ENCODE results near the gene RBMS3. TPM values are rescaled to one million over a fixed set of nuclear protein-coding genes. Genes with fewer than 3 reads are reported as not detected.
"Not testable (repeated sequence)": the region's sequence is repeated elsewhere in the genome, so short reads cannot be mapped to it uniquely, and the experiment has no call there.

Gene RBMS3
- total RNA-seq, 1 donor from 2014 or later, result 49.0 TPM

GRCh38 chr3:29494305-29495036, 213.6 kb downstream of the RBMS3 start:
- DNase-seq (ENCODE audit: low spot score), result no peak
- intact Hi-C loops (cut with DNase I), result no loop called here

DNA sequence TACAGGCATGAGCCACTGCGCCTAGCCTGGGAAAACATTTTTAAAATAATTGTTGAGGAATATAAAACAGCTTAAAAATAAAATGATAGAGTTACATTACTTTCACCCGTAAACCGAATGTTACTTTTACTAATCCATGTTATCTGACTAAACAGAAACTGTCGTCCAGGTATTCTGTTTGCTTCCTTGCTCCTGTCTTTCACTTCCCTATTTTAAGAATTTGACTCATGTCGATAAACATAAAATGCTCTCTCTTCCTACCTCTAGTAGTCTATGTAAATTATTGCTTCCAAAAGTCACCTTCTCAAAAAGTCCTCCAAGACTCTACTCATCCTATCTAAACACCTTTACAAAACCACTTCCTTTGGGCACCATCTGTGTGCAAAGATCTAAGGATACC, 216.4 kb downstream of the RBMS3 start:
- no peak for DNase-seq (ENCODE audit: low spot score)
- intact Hi-C loops (cut with DNase I), result no loop called here

DNA sequence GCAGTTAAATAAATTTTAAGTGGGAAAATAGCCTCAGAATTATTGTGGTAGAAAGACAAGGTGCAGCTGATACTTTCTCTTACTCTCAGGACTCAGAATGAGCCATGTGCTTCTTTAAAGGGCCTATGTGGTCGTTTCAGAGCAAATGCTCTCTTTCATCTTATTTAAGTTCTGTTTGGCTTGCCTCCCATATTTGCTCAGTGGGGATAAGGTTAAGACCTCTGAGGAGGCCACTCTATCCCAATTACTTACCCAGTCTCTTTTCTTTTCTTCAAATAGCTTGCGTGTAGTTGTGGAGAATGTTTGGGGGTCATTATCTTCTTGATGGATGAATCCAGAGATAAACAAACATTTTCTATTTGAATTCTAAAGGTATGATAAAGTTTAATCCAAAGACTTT, 221.9 kb downstream of the RBMS3 start:
- intact Hi-C loops (cut with DNase I), result loop anchor here (5.0 kb wide), 1 partner anchor 50 kb away; no protein-coding TSS in a partner anchor
- DNase-seq (ENCODE audit: low spot score), result no peak

DNA sequence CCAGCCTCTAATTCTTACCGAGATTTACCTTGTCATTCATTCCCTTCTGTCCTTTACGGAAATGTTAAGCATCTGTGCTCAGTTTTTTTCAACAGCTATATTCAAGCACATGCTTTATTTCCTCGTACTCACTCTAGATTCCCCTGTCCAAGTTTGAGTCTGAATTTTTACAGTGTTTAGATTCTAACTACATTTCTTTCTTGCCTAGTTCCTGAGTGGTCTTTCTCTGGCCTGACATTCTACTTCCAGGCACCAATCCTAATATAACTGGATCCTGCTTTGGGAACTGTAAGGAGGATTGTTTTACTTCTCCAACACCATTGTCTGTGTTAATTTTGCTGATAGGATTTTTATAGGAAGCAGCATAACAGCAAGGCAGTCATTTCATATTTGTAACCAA, 222.4 kb downstream of the RBMS3 start:
- no peak for DNase-seq (ENCODE audit: low spot score)
- intact Hi-C loops (cut with DNase I), result loop anchor here (5.0 kb wide), 1 partner anchor 51 kb away; no protein-coding TSS in a partner anchor

GRCh38 chr3:29503958-29504357, 223.1 kb downstream of the RBMS3 start:
- no peak for DNase-seq (ENCODE audit: low spot score)
- intact Hi-C loops (cut with DNase I), result loop anchor here (5.0 kb wide), 1 partner anchor 52 kb away; no protein-coding TSS in a partner anchor

DNA sequence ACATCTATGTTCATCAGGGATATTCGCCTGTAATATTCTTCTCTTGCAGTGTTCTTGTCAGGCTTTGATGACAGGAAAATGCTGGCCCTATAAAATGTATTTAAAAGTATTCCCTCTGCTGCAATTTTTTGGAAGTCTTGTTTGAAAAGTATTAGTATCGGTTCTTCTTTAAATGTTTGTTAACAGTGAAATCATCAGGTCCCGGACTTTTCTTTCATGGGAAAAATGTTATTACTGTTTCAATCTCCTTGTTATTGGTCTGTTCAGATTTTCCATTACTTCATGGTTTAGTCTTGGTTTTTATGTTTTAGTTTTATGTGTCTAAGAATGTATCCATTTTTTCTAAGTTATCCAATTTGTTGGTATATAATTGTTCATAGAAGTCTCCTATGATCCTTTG, 225.6 kb downstream of the RBMS3 start:
- DNase-seq (ENCODE audit: low spot score), result no peak
- intact Hi-C loops (cut with DNase I), result no loop called here

- intact Hi-C loops (cut with DNase I), result no loop called here
Observed at GRCh38 chr3:29511701-29512100, 230.8 kb downstream of the RBMS3 start.

DNA sequence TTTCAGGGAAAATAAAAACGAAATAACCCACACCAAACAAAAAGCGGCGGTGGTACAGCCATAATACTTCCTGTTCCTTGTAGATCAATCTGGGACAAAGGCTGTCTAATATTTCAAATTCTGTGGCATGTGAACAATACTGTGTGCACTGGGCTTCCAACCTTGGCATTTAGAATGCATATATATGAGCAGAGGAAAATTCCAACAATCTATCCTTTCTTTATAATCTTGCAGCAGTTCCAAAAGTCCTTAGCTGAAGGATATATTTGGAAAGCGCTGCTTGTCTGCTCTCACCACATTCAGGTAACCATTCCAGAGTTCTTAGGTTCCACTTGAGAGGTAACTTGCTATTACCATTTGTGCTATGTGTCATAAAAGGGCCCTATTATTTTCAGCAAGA, 231.8 kb downstream of the RBMS3 start:
- no peak for DNase-seq (ENCODE audit: low spot score)
- intact Hi-C loops (cut with DNase I), result no loop called here

More at GRCh38 chr3:29511701-29512100, 230.8 kb downstream of the RBMS3 start:
- no peak for DNase-seq (ENCODE audit: low spot score)

DNA sequence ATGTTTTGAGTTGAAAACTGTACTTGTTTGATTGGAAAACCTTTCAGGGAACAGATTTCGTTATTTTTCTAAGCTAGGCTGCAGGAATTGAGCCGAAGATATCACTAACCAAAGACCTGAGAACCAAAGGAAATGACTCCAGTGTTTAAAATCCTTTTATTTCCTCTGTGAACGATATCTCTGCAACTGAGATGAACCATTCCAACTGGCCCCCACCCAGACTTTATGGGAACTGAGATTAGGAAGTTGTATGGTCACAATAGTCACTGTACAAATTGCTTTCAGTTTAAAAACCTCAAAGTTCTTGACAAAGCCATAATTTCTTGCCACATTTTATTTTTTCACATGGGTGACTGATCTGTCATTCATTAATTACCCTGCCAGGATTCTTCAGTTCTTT, 232.4 kb downstream of the RBMS3 start:
- DNase-seq (ENCODE audit: low spot score), result no peak
- intact Hi-C loops (cut with DNase I), result no loop called here

- intact Hi-C loops (cut with DNase I), result no loop called here
Observed at GRCh38 chr3:29514170-29514569, 233.3 kb downstream of the RBMS3 start.

DNA sequence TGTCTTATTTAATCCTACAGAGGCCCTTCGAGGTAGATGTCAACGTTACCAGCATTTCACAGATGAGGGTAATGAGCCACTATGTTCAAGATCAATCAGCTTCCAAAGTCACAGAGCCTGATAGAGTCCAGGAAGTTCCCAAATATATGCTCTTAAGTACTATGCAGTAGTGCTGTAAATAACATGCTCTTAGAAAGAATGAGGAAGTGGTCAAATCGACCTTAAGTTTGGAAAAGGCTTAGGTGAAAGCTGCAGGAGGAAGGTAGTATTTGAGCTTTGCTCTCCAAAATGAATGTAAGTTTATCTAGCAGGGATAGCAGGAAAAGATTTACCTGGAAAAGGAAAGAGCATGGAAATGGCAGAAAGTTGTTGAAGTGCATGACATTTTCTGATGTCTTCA, 234.0 kb downstream of the RBMS3 start:
- intact Hi-C loops (cut with DNase I), result no loop called here

More at GRCh38 chr3:29514170-29514569, 233.3 kb downstream of the RBMS3 start:
- DNase-seq (ENCODE audit: low spot score), result no peak

DNA sequence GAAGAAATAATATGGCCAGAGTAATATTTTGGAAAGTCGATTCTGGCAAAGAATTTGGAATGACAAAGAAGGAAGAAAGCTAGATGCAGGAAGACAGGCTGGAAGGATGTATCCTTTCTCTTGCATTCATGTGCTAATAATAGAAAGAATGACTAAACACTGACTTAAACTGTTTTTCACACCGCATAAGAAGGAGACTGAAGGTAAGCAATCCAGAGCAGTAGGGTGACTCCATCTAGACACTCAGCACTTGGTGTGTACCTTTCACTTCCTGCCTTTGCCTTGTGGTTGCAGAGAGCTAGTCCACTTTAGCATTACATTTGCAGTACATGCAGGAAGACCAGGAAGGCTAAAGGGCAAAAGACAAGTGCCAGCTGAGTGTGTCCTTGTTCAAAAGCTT, 234.6 kb downstream of the RBMS3 start:
- intact Hi-C loops (cut with DNase I), result no loop called here

More for the DNA sequence above, 234.0 kb downstream of the RBMS3 start:
- no peak for DNase-seq (ENCODE audit: low spot score)

DNA sequence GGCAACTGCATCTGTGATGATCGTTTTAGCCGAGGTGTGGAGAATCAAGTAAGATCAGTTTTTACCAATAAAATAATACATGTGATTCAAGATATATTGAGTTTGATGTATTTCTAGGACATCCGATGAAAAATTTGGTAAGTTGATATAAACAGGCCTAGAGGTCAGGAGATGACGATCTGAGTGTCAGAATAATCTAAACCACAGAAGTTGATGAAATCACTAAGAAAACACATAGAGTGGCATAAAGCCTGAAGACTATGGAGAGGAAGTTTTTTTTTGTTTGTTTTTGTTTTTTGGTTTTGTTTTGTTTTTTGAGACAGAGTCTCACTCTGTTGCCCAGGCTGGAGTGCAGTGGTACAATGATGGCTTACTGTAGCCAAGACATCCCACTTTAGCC, 235.3 kb downstream of the RBMS3 start:
- intact Hi-C loops (cut with DNase I), result no loop called here
- no peak for DNase-seq (ENCODE audit: low spot score)

More for the DNA sequence above, 234.6 kb downstream of the RBMS3 start:
- DNase-seq (ENCODE audit: low spot score), result no peak

DNA sequence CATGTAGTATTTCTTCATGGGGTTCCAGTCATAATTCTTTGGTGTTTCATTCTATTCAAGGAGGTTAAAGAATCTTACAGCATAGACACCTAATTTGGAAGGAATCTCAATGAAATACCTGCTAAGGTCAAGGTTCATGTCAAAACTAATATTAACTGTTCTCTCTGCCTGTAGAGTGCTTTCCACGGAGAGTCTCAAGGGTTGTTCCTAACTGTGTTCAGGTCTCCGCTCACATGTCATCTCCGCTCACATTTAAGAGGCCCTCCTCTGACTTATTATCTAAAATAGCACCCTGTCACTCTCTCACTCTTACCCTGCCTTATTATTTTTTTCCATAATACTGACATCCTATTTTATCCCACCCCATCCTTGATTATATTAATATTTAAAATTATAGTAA, 239.9 kb downstream of the RBMS3 start:
- intact Hi-C loops (cut with DNase I), result loop anchor here (10.0 kb wide), 1 partner anchor 606 kb away; no protein-coding TSS in a partner anchor
- DNase-seq (ENCODE audit: low spot score), result no peak

DNA sequence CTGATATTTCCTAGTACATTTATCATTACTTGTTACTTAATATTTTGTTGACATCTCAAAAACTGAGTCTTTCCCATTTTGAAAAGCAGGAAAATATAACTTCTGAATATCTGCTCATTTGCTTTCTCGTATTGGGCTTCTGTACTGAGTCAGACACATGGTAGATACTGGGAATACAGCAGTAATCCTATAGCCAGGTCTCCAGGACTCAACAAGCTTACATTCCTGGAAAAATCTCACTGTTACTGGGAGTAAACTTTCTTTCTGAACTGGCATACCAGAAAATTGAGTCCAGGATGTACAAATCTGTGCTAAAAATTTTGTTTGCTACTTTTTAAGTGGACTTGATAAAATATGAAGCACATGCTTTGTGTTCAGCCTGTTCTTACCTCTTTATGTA, 240.4 kb downstream of the RBMS3 start:
- intact Hi-C loops (cut with DNase I), result loop anchor here (10.0 kb wide), 1 partner anchor 606 kb away; no protein-coding TSS in a partner anchor
- DNase-seq (ENCODE audit: low spot score), result no peak

GRCh38 chr3:29521751-29522150, 240.9 kb downstream of the RBMS3 start:
- no peak for DNase-seq (ENCODE audit: low spot score)
- intact Hi-C loops (cut with DNase I), result loop anchor here (10.0 kb wide), 1 partner anchor 607 kb away; no protein-coding TSS in a partner anchor

DNA sequence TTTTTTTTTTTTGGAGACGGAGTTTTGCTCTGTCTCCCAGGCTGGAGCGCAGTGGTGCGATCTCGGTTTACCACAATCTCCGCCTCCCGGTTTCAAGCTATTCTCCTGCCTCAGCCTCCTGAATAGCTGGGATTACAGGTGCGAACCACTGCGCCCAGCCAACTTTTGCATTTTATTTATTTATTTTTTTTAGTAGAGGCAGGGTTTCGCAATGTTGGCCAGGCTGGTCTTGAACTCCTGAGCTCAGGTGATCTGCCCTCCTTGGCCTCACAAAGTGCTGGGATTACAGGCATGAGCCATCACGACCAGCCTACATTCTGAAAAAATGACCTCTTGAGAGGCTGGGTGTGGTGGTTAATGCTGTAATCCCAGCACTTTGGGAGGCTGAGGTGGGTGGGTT, 243.6 kb downstream of the RBMS3 start:
- intact Hi-C loops (cut with DNase I), result loop anchor here (2.0 to 10.0 kb wide), 2 partner anchors 244 to 610 kb away; partner anchors contain the start of gene RBMS3
- DNase-seq (ENCODE audit: low spot score), result not testable (repeated sequence)

DNA sequence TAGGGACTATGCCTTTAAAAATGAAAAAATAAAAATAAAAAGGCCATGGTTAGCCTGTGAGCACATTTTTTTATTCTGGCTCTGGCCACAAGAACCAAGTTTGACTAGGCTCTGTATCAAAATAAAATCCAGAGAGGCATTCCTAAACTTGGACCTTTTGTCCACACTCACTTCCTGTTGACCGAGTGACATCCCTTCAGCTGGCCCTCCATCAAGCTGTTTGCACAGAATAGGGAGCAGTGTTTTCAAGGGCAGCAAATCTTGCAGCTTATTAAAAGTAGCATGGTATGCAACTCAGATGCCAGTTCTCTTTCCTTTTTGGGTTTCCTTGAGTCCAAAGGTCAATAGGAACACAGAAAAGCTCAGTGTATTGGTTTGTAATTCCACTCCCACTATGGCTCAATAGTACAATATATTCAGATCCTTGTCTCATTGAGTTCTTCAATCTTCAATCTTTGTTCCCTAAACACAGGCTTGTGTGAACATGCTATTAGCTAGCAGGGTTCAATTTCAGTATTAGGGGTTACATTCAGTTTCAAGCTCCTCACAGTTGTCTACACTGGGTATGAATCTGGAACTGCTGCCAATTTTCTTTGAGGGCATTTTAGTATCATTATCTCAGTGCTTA, 244.5 kb downstream of the RBMS3 start:
- DNase-seq (ENCODE audit: low spot score), result no peak
- intact Hi-C loops (cut with DNase I), result loop anchor here (2.0 to 10.0 kb wide), 3 partner anchors 232 to 611 kb away; partner anchors contain the start of gene RBMS3

DNA sequence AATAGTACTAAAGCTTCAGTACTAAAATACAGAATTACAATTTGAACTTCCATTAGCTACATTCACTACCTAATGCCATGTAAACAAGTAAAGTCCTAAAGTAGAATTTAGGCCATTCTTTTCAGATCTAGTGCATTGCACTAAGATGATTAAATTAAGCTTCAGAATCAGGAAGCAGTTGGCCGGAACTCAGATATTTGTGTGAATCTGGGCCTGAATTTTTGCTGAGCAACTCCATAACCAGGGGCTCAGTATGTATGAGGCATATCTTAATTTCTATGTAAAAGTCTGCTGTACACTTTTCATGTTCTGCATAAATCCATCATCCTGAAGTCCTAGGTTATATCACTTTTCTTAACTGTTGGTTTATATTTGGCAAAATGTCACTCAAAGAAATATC, 246.4 kb downstream of the RBMS3 start:
- intact Hi-C loops (cut with DNase I), result loop anchor here (5.0 to 10.0 kb wide), 2 partner anchors 230 to 612 kb away; no protein-coding TSS in a partner anchor
- DNase-seq (ENCODE audit: low spot score), result no peak

- DNase-seq (ENCODE audit: low spot score), result no peak
- intact Hi-C loops (cut with DNase I), result loop anchor here (5.0 kb wide), 1 partner anchor 156 kb away; no protein-coding TSS in a partner anchor
Observed at GRCh38 chr3:29531644-29532043, 250.8 kb downstream of the RBMS3 start.
